ENCODE data around the gene PSMC5.
"Not testable (repeated sequence)": the region's sequence is repeated elsewhere in the genome, so short reads cannot be mapped to it uniquely, and the experiment has no call there.

PSMC5 gene

GRCh38 chr17:63842540-63843386 is 15.5 kb downstream of the PSMC5 start, which contains the start of gene SMARCD2:
SMARCD2 (minus strand) TSS chr17:63842685; CDS start chr17:63842674, 11 bp downstream.
- Histone ChIP-seq H3K4me1 (ENCODE audit: control insufficient read depth, insufficient read depth, low read length) (peaks cover 16% of the 10 kb centered on the region), H3K27me3 (ENCODE audit: control insufficient read depth, insufficient read depth, low read length) (peaks cover 12% of the 10 kb centered on the region), H3K9me3 (ENCODE audit: control insufficient read depth, insufficient read depth, low read length) (no peaks in the 10 kb centered on the region), H3K4me3 (ENCODE audit: low read depth, low read length) (peak within 1 kb of the TSS; percentile 94), H3K36me3 (ENCODE audit: control insufficient read depth, insufficient read depth, low read length) (no peaks in the 10 kb centered on the region), H3K9ac (ENCODE audit: low read depth, low read length) (peak within 1 kb of the TSS; percentile 89)

- H3K36me3 ChIP-seq (ENCODE audit: control insufficient read depth, insufficient read depth, low read length); H3K9me3 ChIP-seq (ENCODE audit: control insufficient read depth, insufficient read depth, low read length); H3K9ac ChIP-seq (ENCODE audit: low read depth, low read length): not testable (repeated sequence)
- H3K4me1 ChIP-seq (ENCODE audit: control insufficient read depth, insufficient read depth, low read length), result peaks cover 13% of the 10 kb centered on the region
- peak overlapping the region; percentile 72 for H3K4me3 ChIP-seq (ENCODE audit: low read depth, low read length)
- H3K27me3 ChIP-seq (ENCODE audit: control insufficient read depth, insufficient read depth, low read length), result peaks cover 19% of the 10 kb centered on the region
These were observed 16.2 kb downstream of the PSMC5 start for GRCh38 chr17:63843387-63843888.

- Histone ChIP-seq H3K4me3 (ENCODE audit: low read depth, low read length) (peak overlapping the region; percentile 72), H3K36me3 (ENCODE audit: control insufficient read depth, insufficient read depth, low read length) (no peaks in the 10 kb centered on the region), H3K9me3 (ENCODE audit: control insufficient read depth, insufficient read depth, low read length) (no peaks in the 10 kb centered on the region), H3K9ac (ENCODE audit: low read depth, low read length) (no peak overlapping the region), H3K4me1 (ENCODE audit: control insufficient read depth, insufficient read depth, low read length) (peaks cover 8% of the 10 kb centered on the region), H3K27me3 (ENCODE audit: control insufficient read depth, insufficient read depth, low read length) (peaks cover 22% of the 10 kb centered on the region)
These were observed 16.9 kb downstream of the PSMC5 start for GRCh38 chr17:63843910-63844677.

- no peak overlapping the region for H3K9ac ChIP-seq (ENCODE audit: low read depth, low read length)
- no peak overlapping the region for H3K4me3 ChIP-seq (ENCODE audit: low read depth, low read length)
- no peaks in the 10 kb centered on the region for H3K36me3 ChIP-seq (ENCODE audit: control insufficient read depth, insufficient read depth, low read length)
- H3K27me3 ChIP-seq (ENCODE audit: control insufficient read depth, insufficient read depth, low read length), result peaks cover 29% of the 10 kb centered on the region
- peaks cover 8% of the 10 kb centered on the region for H3K4me1 ChIP-seq (ENCODE audit: control insufficient read depth, insufficient read depth, low read length)
- no peaks in the 10 kb centered on the region for H3K9me3 ChIP-seq (ENCODE audit: control insufficient read depth, insufficient read depth, low read length)
These were observed 18.3 kb downstream of the PSMC5 start for GRCh38 chr17:63845509-63845908.

- Histone ChIP-seq H3K27me3 (ENCODE audit: control insufficient read depth, insufficient read depth, low read length) (peaks cover 29% of the 10 kb centered on the region), H3K4me1 (ENCODE audit: control insufficient read depth, insufficient read depth, low read length) (peaks cover 4% of the 10 kb centered on the region), H3K4me3 (ENCODE audit: low read depth, low read length) (no peak overlapping the region), H3K9ac (ENCODE audit: low read depth, low read length) (no peak overlapping the region), H3K36me3 (ENCODE audit: control insufficient read depth, insufficient read depth, low read length) (no peaks in the 10 kb centered on the region), H3K9me3 (ENCODE audit: control insufficient read depth, insufficient read depth, low read length) (no peaks in the 10 kb centered on the region)
These were observed 20.5 kb downstream of the PSMC5 start for GRCh38 chr17:63847525-63848249.

- Histone ChIP-seq H3K36me3 (ENCODE audit: control insufficient read depth, insufficient read depth, low read length) (no peaks in the 10 kb centered on the region), H3K4me1 (ENCODE audit: control insufficient read depth, insufficient read depth, low read length) (no peaks in the 10 kb centered on the region), H3K9ac (ENCODE audit: low read depth, low read length) (peak overlapping the region; percentile 77), H3K4me3 (ENCODE audit: low read depth, low read length) (peak overlapping the region; percentile 5), H3K9me3 (ENCODE audit: control insufficient read depth, insufficient read depth, low read length) (no peaks in the 10 kb centered on the region), H3K27me3 (ENCODE audit: control insufficient read depth, insufficient read depth, low read length) (peaks cover 29% of the 10 kb centered on the region)
These were observed 21.8 kb downstream of the PSMC5 start for GRCh38 chr17:63848834-63849689.

- Histone ChIP-seq H3K36me3 (ENCODE audit: control insufficient read depth, insufficient read depth, low read length) (no peaks in the 10 kb centered on the region), H3K9ac (ENCODE audit: low read depth, low read length) (no peak overlapping the region), H3K4me1 (ENCODE audit: control insufficient read depth, insufficient read depth, low read length) (no peaks in the 10 kb centered on the region), H3K27me3 (ENCODE audit: control insufficient read depth, insufficient read depth, low read length) (peaks cover 29% of the 10 kb centered on the region), H3K9me3 (ENCODE audit: control insufficient read depth, insufficient read depth, low read length) (no peaks in the 10 kb centered on the region), H3K4me3 (ENCODE audit: low read depth, low read length) (no peak overlapping the region)
These were observed 23.2 kb downstream of the PSMC5 start for GRCh38 chr17:63850401-63850800.

- H3K9me3 ChIP-seq (ENCODE audit: control insufficient read depth, insufficient read depth, low read length), result no peaks in the 10 kb centered on the region
- no peaks in the 10 kb centered on the region for H3K4me1 ChIP-seq (ENCODE audit: control insufficient read depth, insufficient read depth, low read length)
- H3K27me3 ChIP-seq (ENCODE audit: control insufficient read depth, insufficient read depth, low read length), result peaks cover 12% of the 10 kb centered on the region
- H3K36me3 ChIP-seq (ENCODE audit: control insufficient read depth, insufficient read depth, low read length), result no peaks in the 10 kb centered on the region
- no peak overlapping the region for H3K9ac ChIP-seq (ENCODE audit: low read depth, low read length)
- H3K4me3 ChIP-seq (ENCODE audit: low read depth, low read length), result no peak overlapping the region
These were observed 26.0 kb downstream of the PSMC5 start for GRCh38 chr17:63853260-63853659.

GRCh38 chr17:63854709-63855108 is 27.5 kb downstream of the PSMC5 start:
- H3K4me3 ChIP-seq (ENCODE audit: low read depth, low read length), result no peak overlapping the region
- peaks cover 3% of the 10 kb centered on the region for H3K27me3 ChIP-seq (ENCODE audit: control insufficient read depth, insufficient read depth, low read length)
- H3K9me3 ChIP-seq (ENCODE audit: control insufficient read depth, insufficient read depth, low read length), result no peaks in the 10 kb centered on the region
- no peak overlapping the region for H3K9ac ChIP-seq (ENCODE audit: low read depth, low read length)
- H3K36me3 ChIP-seq (ENCODE audit: control insufficient read depth, insufficient read depth, low read length), result no peaks in the 10 kb centered on the region
- no peaks in the 10 kb centered on the region for H3K4me1 ChIP-seq (ENCODE audit: control insufficient read depth, insufficient read depth, low read length)

- no peaks in the 10 kb centered on the region for H3K9me3 ChIP-seq (ENCODE audit: control insufficient read depth, insufficient read depth, low read length)
- no peak overlapping the region for H3K9ac ChIP-seq (ENCODE audit: low read depth, low read length)
- no peaks in the 10 kb centered on the region for H3K4me1 ChIP-seq (ENCODE audit: control insufficient read depth, insufficient read depth, low read length)
- H3K4me3 ChIP-seq (ENCODE audit: low read depth, low read length), result no peak overlapping the region
- no peaks in the 10 kb centered on the region for H3K36me3 ChIP-seq (ENCODE audit: control insufficient read depth, insufficient read depth, low read length)
- H3K27me3 ChIP-seq (ENCODE audit: control insufficient read depth, insufficient read depth, low read length), result peaks cover 2% of the 10 kb centered on the region
These were observed 28.0 kb downstream of the PSMC5 start for GRCh38 chr17:63855185-63855584.

- not testable (repeated sequence) for H3K9me3 ChIP-seq (ENCODE audit: control insufficient read depth, insufficient read depth, low read length); H3K4me1 ChIP-seq (ENCODE audit: control insufficient read depth, insufficient read depth, low read length); H3K27me3 ChIP-seq (ENCODE audit: control insufficient read depth, insufficient read depth, low read length); H3K9ac ChIP-seq (ENCODE audit: low read depth, low read length); H3K4me3 ChIP-seq (ENCODE audit: low read depth, low read length); H3K36me3 ChIP-seq (ENCODE audit: control insufficient read depth, insufficient read depth, low read length)
These were observed 29.2 kb downstream of the PSMC5 start for GRCh38 chr17:63856425-63856824.

Data from iPS-15b (cell line).